Stimulated activated CD8-positive, alpha-beta memory T cell treated with anti-CD3 and anti-CD28 coated beads, Interleukin-15, amount 100 ng/mL, for 4 hours (primary cell): ENCODE measurements around the gene FAM168A.
"Not testable (repeated sequence)": the region's sequence is repeated elsewhere in the genome, so short reads cannot be mapped to it uniquely, and the experiment has no call there.

Source experiments
- DNase-seq, 2 donors: peaks; one replicate each; pipeline ENCODE4 v3.0.0-alpha.2; 2020; ENCODE audit warnings: low read depth in 2 of 2

The FAM168A gene

GRCh38 chr11:73519266-73519665 is 78.6 kb downstream of the FAM168A start:
- no peak for DNase-seq

DNA sequence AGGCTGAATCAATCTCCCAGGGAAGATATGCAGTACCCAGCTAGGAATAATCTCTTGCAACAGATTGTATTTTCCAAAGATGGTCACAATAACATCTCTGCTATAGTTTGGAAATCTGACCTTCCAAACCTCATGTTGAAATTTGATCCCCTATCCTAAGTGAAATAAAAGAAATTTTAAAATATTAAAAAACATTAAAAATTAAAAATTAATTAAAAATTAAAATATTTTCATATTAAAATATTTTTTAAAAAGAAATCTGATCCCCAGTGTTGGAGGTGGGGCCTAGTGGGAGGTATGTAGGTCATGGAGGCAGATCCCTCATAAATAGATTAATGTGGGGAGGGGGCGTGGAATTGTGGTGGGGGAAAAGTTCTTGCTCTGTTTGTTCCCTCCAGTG is 79.7 kb downstream of the FAM168A start:
- DNase-seq = no peak

DNA sequence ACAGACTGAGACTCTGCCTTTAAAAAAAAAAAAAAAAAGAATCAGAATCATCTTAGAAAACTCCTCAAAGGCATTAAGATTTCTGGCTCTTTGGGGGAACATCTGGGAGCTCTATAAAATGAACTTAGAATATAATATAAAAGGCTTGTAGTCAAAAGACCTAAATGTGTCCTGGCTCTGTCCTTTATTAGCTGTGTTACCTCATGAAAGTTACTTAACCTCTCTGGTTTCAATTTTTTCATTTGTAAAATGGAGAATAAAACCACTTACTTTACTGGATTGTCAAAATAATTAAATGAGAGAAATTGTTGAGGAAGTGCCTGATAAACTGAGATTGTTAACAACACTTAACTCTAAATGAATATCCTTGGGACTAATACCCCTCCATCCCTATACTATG is 81.8 kb downstream of the FAM168A start:
- DNase-seq = no peak

DNA sequence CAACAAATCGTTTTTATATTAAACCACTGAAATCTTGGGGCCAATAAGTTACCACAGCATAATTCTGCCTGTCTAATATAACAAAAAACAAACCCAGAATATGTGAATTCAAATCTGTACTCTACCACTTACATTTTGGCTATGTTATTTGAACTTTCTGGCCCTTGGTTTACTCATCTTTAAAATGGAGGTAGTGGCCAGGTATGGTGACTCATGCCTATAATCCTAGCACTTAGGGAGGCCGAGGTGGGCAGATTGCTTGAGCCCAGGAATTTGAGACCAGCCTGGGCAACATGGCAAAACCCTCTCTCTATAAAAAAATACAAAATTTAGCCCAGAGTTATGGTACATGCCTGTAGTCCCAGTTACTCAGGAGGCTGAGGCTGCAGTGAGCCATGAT is 84.2 kb downstream of the FAM168A start:
- no peak for DNase-seq

GRCh38 chr11:73510877-73511276 is 87.0 kb downstream of the FAM168A start:
- no peak for DNase-seq

DNA sequence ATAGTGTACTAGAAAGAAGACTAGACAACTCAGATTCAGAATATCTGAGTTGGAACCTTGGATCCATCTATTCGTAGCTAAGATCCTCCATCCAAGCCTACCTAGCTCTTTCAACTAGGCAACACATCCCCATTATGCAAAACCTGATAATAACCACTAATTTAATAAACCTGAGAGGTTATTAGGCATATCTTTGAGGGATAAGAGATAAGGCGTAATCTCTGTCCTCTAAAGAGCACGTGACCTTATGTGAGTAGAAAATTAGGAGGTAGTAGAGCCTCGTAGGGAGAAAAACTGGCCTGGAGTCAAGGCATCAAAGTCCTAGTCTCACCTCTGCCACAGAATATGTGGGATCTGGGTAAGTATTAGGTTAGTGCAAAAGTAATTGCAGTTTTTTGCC is 87.8 kb downstream of the FAM168A start:
- DNase-seq = no peak

- no peak for DNase-seq
Observed at GRCh38 chr11:73509188-73509587, 88.7 kb downstream of the FAM168A start.

DNA sequence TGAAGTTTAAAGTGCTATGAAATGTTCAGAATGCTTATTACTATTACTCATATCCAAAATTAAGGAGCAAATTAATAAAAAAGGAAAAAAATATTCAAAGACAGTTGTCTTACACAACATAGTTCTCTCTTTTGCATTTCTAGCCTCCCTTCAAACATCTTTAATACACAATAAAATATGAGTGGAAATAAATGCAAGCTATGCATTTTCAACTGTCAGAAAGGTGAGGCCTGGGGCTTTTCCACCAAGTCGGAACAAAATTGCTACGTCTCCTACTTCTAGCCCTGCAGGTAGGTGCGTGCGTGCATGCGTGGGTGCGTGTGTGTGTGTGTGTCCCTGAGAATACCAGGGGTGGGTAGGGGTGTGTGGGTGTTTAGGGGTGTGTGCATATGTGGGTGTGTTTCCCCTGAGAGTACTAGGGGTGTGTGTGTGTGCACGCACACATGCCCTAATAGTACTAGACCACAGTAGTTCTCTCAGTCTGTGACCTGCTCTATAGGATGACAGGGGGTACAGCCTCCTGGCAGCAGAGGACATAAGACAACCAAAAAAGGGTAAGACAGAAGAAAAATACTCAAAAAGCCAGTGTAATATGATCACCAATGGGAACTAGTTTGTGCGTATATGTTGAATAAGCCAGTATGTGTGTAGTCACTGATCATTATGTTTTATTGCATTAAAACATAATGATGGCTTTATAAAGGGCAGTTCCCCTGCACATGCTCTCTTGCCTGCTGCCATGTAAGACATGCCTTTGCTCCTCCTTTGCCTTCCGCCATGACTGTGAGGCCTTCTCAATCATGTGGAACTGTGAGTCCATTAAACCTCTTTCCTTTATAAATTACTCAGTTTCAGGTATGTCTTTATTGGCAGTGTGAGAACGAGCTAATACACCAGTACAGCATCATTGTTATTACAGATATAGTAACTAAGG is 89.4 kb downstream of the FAM168A start:
- no peak for DNase-seq

DNA sequence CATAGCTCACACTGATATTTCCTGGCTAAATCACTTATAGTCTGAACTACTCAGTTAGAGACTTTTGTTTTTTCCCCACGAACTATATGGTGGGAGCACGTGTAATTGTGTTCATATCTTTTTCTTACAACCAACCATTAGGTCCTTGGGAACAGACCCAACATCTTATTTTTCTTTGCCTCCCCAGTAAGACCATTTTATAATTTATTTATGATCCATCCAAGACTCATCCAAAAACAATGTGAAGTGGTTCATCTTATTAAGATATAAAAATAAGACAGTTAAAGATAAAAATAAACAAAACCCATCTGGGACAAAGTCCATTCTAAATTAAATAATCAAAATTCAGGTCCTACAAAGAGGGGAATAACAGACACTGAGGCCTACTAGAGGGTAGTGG is 90.8 kb downstream of the FAM168A start:
- DNase-seq = no peak

GRCh38 chr11:73506038-73506437 is 91.9 kb downstream of the FAM168A start:
- no peak for DNase-seq

DNA sequence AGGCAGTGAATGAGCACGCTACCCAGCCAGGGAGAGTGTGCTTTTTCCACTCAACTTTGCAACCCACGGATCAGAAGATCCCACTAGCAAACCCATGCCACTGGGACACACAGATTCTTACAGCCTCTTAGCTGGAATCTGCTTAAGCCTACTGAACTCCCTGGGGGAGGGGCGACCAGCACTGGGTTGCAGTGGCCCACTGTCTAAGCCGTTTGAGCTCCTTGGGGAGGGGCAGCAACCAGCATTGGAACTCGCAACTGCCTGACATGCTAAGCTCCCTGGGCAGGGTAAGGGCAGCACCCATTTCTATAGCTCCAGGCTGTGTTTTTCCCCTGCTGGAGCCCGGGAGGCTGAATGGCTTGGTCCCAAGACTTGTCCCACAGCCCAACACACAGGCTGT is 99.6 kb downstream of the FAM168A start:
- DNase-seq = no peak

- no peak for DNase-seq
Observed at GRCh38 chr11:73496134-73496533, 101.8 kb downstream of the FAM168A start.

DNA sequence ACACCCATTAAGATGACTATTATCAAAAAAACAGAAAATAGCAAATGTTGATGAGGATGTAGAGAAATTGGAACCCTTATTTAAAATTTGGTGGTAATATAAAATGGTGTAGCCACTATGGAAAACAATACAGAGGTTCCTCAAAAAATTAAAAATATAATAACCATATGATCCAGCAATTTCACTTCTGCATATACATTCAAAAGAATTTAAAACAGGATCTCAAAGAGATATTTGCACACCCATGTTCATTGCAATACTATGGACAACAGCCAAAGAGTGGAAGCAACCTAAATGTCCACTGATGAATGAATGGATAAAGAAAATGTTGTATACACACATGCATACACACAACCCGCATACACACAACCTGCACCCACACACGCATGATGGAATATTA is 102.2 kb downstream of the FAM168A start:
- DNase-seq = no peak

GRCh38 chr11:73493956-73494598 is 103.8 kb downstream of the FAM168A start:
- DNase-seq = no peak

GRCh38 chr11:73481626-73482025 is 116.3 kb downstream of the FAM168A start:
- DNase-seq = no peak

- DNase-seq = no peak
Observed at GRCh38 chr11:73480677-73481076, 117.2 kb downstream of the FAM168A start.

- no peak for DNase-seq
Observed at GRCh38 chr11:73478737-73479347, 119.1 kb downstream of the FAM168A start.

- DNase-seq = no peak
Observed at GRCh38 chr11:73477518-73477917, 120.4 kb downstream of the FAM168A start.

- DNase-seq = no peak
Observed at GRCh38 chr11:73475549-73476095, 122.3 kb downstream of the FAM168A start.

- no peak for DNase-seq
Observed at GRCh38 chr11:73473252-73473651, 124.7 kb downstream of the FAM168A start.

DNA sequence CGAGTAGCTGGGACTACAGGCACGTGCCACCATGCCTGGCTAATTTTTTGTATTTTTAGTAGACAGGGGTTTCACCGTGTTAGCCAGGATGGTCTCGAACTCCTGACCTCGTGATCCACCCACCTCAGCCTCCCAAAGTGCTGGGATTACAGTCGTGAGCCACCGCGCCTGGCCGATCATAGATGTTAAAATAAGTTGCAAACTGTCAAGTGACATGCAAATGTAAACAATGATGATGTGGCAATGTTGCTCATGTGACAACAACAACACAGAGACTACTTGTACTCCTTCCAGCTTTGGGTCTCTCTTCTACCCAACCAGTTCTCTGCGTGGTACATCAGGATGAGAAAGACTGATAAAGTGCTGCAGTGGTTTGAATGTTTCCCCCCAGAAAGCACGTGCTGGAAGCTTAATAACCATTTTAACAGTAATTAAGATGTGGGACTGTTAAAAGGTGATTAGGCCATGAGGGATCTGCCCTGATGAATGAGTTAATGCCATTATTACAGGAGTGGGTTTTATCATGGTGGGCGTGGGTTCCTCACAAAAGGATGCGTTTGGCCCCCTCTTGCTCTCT is 127.8 kb downstream of the FAM168A start:
- DNase-seq = not testable (repeated sequence)

- DNase-seq = no peak
Observed at GRCh38 chr11:73469401-73469800, 128.5 kb downstream of the FAM168A start.
